Nucleus accumbens (tissue), 56 donors: ENCODE results near the gene CECR2.
"Not testable (repeated sequence)": the region's sequence is repeated elsewhere in the genome, so short reads cannot be mapped to it uniquely, and the experiment has no call there.

ENCODE experiments used
- DNase-seq, 56 donors: peaks; one replicate each; lab custom pipeline; 2025; lab: John Stamatoyannopoulos, UW

Gene CECR2

GRCh38 chr22:17493419-17493981, 124.2 kb downstream of the CECR2 start:
- DNase-seq: no peak

- no peak for DNase-seq
These were observed 127.6 kb downstream of the CECR2 start for GRCh38 chr22:17496841-17497240.

- DNase-seq: peak in 13 of 56 donors; percentile 2 to 55 (median 9)
These were observed 132.5 kb downstream of the CECR2 start for GRCh38 chr22:17501679-17502285.

- DNase-seq: no peak
These were observed 138.8 kb downstream of the CECR2 start for GRCh38 chr22:17508110-17508509.

GRCh38 chr22:17512960-17513359, 143.7 kb downstream of the CECR2 start:
- no peak for DNase-seq

- no peak for DNase-seq
These were observed 144.4 kb downstream of the CECR2 start for GRCh38 chr22:17513612-17514011.

- DNase-seq: no peak
These were observed 144.8 kb downstream of the CECR2 start for GRCh38 chr22:17514084-17514483.

GRCh38 chr22:17518406-17518805, 149.1 kb downstream of the CECR2 start:
- DNase-seq: no peak

- DNase-seq: not testable (repeated sequence)
These were observed 152.7 kb downstream of the CECR2 start for GRCh38 chr22:17521971-17522370.

GRCh38 chr22:17523925-17524324, 154.7 kb downstream of the CECR2 start:
- DNase-seq: no peak

- peak in 44 of 56 donors; percentile 2 to 75 (median 34) for DNase-seq
These were observed 167.0 kb downstream of the CECR2 start for GRCh38 chr22:17536269-17536668.

- DNase-seq: no peak
These were observed 167.9 kb downstream of the CECR2 start for GRCh38 chr22:17537155-17537554.

GRCh38 chr22:17540481-17540880, 171.2 kb downstream of the CECR2 start:
- no peak for DNase-seq

- DNase-seq: no peak
These were observed 172.2 kb downstream of the CECR2 start for GRCh38 chr22:17541476-17541875.

GRCh38 chr22:17542452-17542851, 173.2 kb downstream of the CECR2 start:
- DNase-seq: no peak

GRCh38 chr22:17548010-17548755, 178.9 kb downstream of the CECR2 start:
- no peak for DNase-seq

- no peak for DNase-seq
These were observed 179.4 kb downstream of the CECR2 start for GRCh38 chr22:17548756-17549035.

- DNase-seq: no peak
These were observed 179.9 kb downstream of the CECR2 start for GRCh38 chr22:17549183-17549582.

- DNase-seq: no peak
These were observed 180.4 kb downstream of the CECR2 start for GRCh38 chr22:17549655-17550054.

- no peak for DNase-seq
These were observed 183.5 kb downstream of the CECR2 start for GRCh38 chr22:17552737-17553136.

- no peak for DNase-seq
These were observed 185.6 kb downstream of the CECR2 start for GRCh38 chr22:17554814-17555213.

GRCh38 chr22:17559188-17559587, 189.9 kb downstream of the CECR2 start:
- DNase-seq: no peak
